Measurements from ENCODE around the gene DGKI. TPM values are rescaled to one million over a fixed set of nuclear protein-coding genes. Genes with fewer than 3 reads are reported as not detected.

The DGKI gene
- total and polyA plus RNA-seq, 2 donors (not counting 1 experiment from before 2014, with no cell fraction given), result 0.74 to 2.1 TPM

DNA sequence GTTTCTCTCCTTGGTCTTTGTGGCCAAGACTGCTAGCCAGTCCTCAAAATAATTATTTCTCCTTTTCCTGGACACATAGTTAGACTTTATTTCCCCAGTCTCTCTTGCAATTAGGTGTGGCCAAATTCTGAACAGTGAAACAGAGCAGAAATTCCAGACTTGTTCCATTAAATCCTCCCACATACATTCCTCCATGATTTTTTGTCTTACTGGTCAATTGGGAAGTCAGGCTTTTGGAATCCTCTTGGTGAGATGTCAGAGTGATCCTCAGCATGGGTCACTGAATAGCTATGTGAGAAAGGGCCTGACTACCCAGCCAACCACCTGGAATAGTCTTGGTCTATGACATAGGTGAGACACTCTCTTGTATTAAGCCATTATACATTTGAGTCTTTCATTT is 164.2 kb downstream of the DGKI start:
- peak in 1 of 2 donors; percentile 99 for DNase-seq (ENCODE audit: low read depth in 2 of 2)
- Histone ChIP-seq H3K27ac (ENCODE audit: insufficient read depth, low read length) (no peak overlapping the region), H3K36me3 (ENCODE audit: control insufficient read depth, insufficient read depth, low read length) (no peaks in the 10 kb centered on the region), H3K4me3 (replicated peaks in 1 of 4; ENCODE audit: control extremely low read depth in 1 of 4, insufficient read depth in 1 of 4, low read depth in 3 of 4, low read length in 4 of 4) (no peak overlapping the region), H3K79me2 (ENCODE audit: control insufficient read depth, insufficient read depth, low read length) (no peaks in the 10 kb centered on the region), H4K20me1 (ENCODE audit: control insufficient read depth, extremely low read depth, insufficient read depth, low read length) (no peaks in the 10 kb centered on the region), H3K9ac (ENCODE audit: insufficient read depth, low read length) (no peak overlapping the region), H2AFZ (ENCODE audit: low read length) (no peak overlapping the region), H3K27me3 (ENCODE audit: control insufficient read depth, insufficient read depth, low read length) (no peaks in the 10 kb centered on the region), H3K4me1 (ENCODE audit: control insufficient read depth, extremely low read depth, insufficient read depth, low read length) (peaks cover 4% of the 10 kb centered on the region), H3K9me3 (ENCODE audit: control insufficient read depth, insufficient read depth, low read depth, low read length) (no peaks in the 10 kb centered on the region), H3K4me2 (ENCODE audit: extremely low read depth, insufficient read depth, low read length) (peak overlapping the region; percentile 17)
- TF ChIP-seq EZH2 (IDR thresholded peaks at IDR 0.05; ENCODE audit: low read length, missing control alignments), result no peak
- TF ChIP-seq, protein P1, sequence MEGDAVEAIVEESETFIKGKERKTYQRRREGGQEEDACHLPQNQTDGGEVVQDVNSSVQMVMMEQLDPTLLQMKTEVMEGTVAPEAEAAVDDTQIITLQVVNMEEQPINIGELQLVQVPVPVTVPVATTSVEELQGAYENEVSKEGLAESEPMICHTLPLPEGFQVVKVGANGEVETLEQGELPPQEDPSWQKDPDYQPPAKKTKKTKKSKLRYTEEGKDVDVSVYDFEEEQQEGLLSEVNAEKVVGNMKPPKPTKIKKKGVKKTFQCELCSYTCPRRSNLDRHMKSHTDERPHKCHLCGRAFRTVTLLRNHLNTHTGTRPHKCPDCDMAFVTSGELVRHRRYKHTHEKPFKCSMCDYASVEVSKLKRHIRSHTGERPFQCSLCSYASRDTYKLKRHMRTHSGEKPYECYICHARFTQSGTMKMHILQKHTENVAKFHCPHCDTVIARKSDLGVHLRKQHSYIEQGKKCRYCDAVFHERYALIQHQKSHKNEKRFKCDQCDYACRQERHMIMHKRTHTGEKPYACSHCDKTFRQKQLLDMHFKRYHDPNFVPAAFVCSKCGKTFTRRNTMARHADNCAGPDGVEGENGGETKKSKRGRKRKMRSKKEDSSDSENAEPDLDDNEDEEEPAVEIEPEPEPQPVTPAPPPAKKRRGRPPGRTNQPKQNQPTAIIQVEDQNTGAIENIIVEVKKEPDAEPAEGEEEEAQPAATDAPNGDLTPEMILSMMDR (conservative IDR thresholded peaks at IDR 0.05 in 1 of 2, IDR thresholded peaks at IDR 0.05 in 1 of 2; ENCODE audit: low read depth in 1 of 2, low read length in 2 of 2), result no peak

- Histone ChIP-seq H3K36me3 (ENCODE audit: control insufficient read depth, insufficient read depth, low read length) (no peaks in the 10 kb centered on the region), H2AFZ (ENCODE audit: low read length) (no peak overlapping the region), H3K9me3 (ENCODE audit: control insufficient read depth, insufficient read depth, low read depth, low read length) (no peaks in the 10 kb centered on the region), H3K4me1 (ENCODE audit: control insufficient read depth, extremely low read depth, insufficient read depth, low read length) (peaks cover 4% of the 10 kb centered on the region), H3K27me3 (ENCODE audit: control insufficient read depth, insufficient read depth, low read length) (no peaks in the 10 kb centered on the region), H3K4me2 (ENCODE audit: extremely low read depth, insufficient read depth, low read length) (peak overlapping the region; percentile 17), H4K20me1 (ENCODE audit: control insufficient read depth, extremely low read depth, insufficient read depth, low read length) (no peaks in the 10 kb centered on the region), H3K9ac (ENCODE audit: insufficient read depth, low read length) (no peak overlapping the region), H3K4me3 (replicated peaks in 1 of 4; ENCODE audit: control extremely low read depth in 1 of 4, insufficient read depth in 1 of 4, low read depth in 3 of 4, low read length in 4 of 4) (no peak overlapping the region), H3K79me2 (ENCODE audit: control insufficient read depth, insufficient read depth, low read length) (no peaks in the 10 kb centered on the region), H3K27ac (ENCODE audit: insufficient read depth, low read length) (no peak overlapping the region)
- TF ChIP-seq, protein P1 (conservative IDR thresholded peaks at IDR 0.05 in 1 of 2, IDR thresholded peaks at IDR 0.05 in 1 of 2; ENCODE audit: low read depth in 1 of 2, low read length in 2 of 2), result no peak
- no peak for TF ChIP-seq EZH2 (IDR thresholded peaks at IDR 0.05; ENCODE audit: low read length, missing control alignments)
- DNase-seq (ENCODE audit: low read depth in 2 of 2), result peak; percentile 88 to 95
These were observed 164.9 kb downstream of the DGKI start for GRCh38 chr7:137681657-137682562.

GRCh38 chr7:137674551-137675409 is 172.0 kb downstream of the DGKI start:
- Histone ChIP-seq H3K36me3 (ENCODE audit: control insufficient read depth, insufficient read depth, low read length) (no peaks in the 10 kb centered on the region), H3K4me1 (ENCODE audit: control insufficient read depth, extremely low read depth, insufficient read depth, low read length) (peaks cover 3% of the 10 kb centered on the region), H3K4me2 (ENCODE audit: extremely low read depth, insufficient read depth, low read length) (no peak overlapping the region), H3K79me2 (ENCODE audit: control insufficient read depth, insufficient read depth, low read length) (no peaks in the 10 kb centered on the region), H3K9me3 (ENCODE audit: control insufficient read depth, insufficient read depth, low read depth, low read length) (no peaks in the 10 kb centered on the region), H3K4me3 (replicated peaks in 1 of 4; ENCODE audit: control extremely low read depth in 1 of 4, insufficient read depth in 1 of 4, low read depth in 3 of 4, low read length in 4 of 4) (no peak overlapping the region), H4K20me1 (ENCODE audit: control insufficient read depth, extremely low read depth, insufficient read depth, low read length) (no peaks in the 10 kb centered on the region), H3K27ac (ENCODE audit: insufficient read depth, low read length) (no peak overlapping the region), H2AFZ (ENCODE audit: low read length) (no peak overlapping the region), H3K9ac (ENCODE audit: insufficient read depth, low read length) (no peak overlapping the region), H3K27me3 (ENCODE audit: control insufficient read depth, insufficient read depth, low read length) (no peaks in the 10 kb centered on the region)
- TF ChIP-seq, protein P1 (conservative IDR thresholded peaks at IDR 0.05 in 1 of 2, IDR thresholded peaks at IDR 0.05 in 1 of 2; ENCODE audit: low read depth in 1 of 2, low read length in 2 of 2), result no peak
- TF ChIP-seq EZH2 (IDR thresholded peaks at IDR 0.05; ENCODE audit: low read length, missing control alignments), result no peak
- DNase-seq (ENCODE audit: low read depth in 2 of 2), result no peak
